Left lobe of liver (tissue), 2 donors: ENCODE measurements around the gene ACP1. TPM values are rescaled to one million over a fixed set of nuclear protein-coding genes. Genes with fewer than 3 reads are reported as not detected.

Experiments
- ATAC-seq: fragments of 200-7000 bp; cut with Tn5 transposase; one replicate; pipeline ENCODE4 v1.9.1; 2020; ENCODE audit warnings: mild to moderate bottlenecking, moderate library complexity
- DNase-seq: peaks from one replicate; pipeline ENCODE4 v3.0.0-alpha.2; 2020; ENCODE audit warnings: low spot score
- total RNA-seq: library from RNA; stranded (reverse); gene quantifications from one replicate; pipeline ENCODE4 v1.2.1, GENCODE V29; 2021
- donor health status: DM: no; HTN: no; CAD: no; lungs with moderate emphysema.
- donor health status: DM: no; HTN: yes; CAD: no.

The ACP1 gene
- total RNA-seq, 1 donor from 2014 or later: 58.7 TPM

- no peak for DNase-seq
Observed at GRCh38 chr2:254241-254640, 10.5 kb upstream of the ACP1 start.

GRCh38 chr2:255195-255594 is 9.6 kb upstream of the ACP1 start:
- DNase-seq (no peak), ATAC-seq (no peak)

More at GRCh38 chr2:254241-254640, 10.5 kb upstream of the ACP1 start:
- no peak for ATAC-seq

GRCh38 chr2:256094-256493 is 8.7 kb upstream of the ACP1 start:
- DNase-seq (no peak), ATAC-seq (peak; percentile 28)

GRCh38 chr2:257429-257828 is 7.3 kb upstream of the ACP1 start:
- no peak for DNase-seq
- ATAC-seq: no peak

- ATAC-seq (no peak), DNase-seq (no peak)
Observed at GRCh38 chr2:257842-258241, 6.9 kb upstream of the ACP1 start.

- ATAC-seq (no peak), DNase-seq (no peak)
Observed at GRCh38 chr2:258933-259332, 5.8 kb upstream of the ACP1 start.

GRCh38 chr2:259789-260331 is 4.9 kb upstream of the ACP1 start:
- ATAC-seq (no peak), DNase-seq (no peak)

GRCh38 chr2:260507-261161 is 4.1 kb upstream of the ACP1 start:
- peak; percentile 70 for ATAC-seq
- peak; percentile 69 for DNase-seq

- ATAC-seq (no peak), DNase-seq (no peak)
Observed at GRCh38 chr2:262117-262516, 2.6 kb upstream of the ACP1 start.

- no peak for DNase-seq
- no peak for ATAC-seq
Observed at GRCh38 chr2:263022-263738, 1.6 kb upstream of the ACP1 start.

- no peak for DNase-seq
- ATAC-seq: peak; percentile 22
Observed at GRCh38 chr2:263774-264492, 814 bp upstream of the ACP1 start, which contains the start of gene SH3YL1. Gene SH3YL1 (minus strand): TSS chr2:264032. CDS start chr2:263984, 48 bp downstream.

- DNase-seq (no peak), ATAC-seq (no peak)
Observed at GRCh38 chr2:268323-268722, 3.6 kb downstream of the ACP1 start.

GRCh38 chr2:269356-270030 is 4.7 kb downstream of the ACP1 start:
- ATAC-seq: no peak
- DNase-seq: no peak

GRCh38 chr2:270861-271260 is 6.1 kb downstream of the ACP1 start:
- ATAC-seq (no peak), DNase-seq (no peak)

GRCh38 chr2:271917-272316 is 7.2 kb downstream of the ACP1 start:
- ATAC-seq (no peak), DNase-seq (no peak)

- no peak for ATAC-seq
- DNase-seq: no peak
Observed at GRCh38 chr2:273333-273732, 8.6 kb downstream of the ACP1 start.

- DNase-seq (no peak), ATAC-seq (peak; percentile 73)
Observed at GRCh38 chr2:274503-274902, 9.8 kb downstream of the ACP1 start.

GRCh38 chr2:275466-275865 is 10.7 kb downstream of the ACP1 start:
- ATAC-seq: no peak
- no peak for DNase-seq

- ATAC-seq (no peak), DNase-seq (no peak)
Observed at GRCh38 chr2:278312-278926, 13.7 kb downstream of the ACP1 start.

- DNase-seq (no peak), ATAC-seq (no peak)
Observed at GRCh38 chr2:278927-279320, 14.2 kb downstream of the ACP1 start.

- no peak for DNase-seq
Observed at GRCh38 chr2:279366-279765, 14.6 kb downstream of the ACP1 start.

More at GRCh38 chr2:279366-279765, 14.6 kb downstream of the ACP1 start:
- no peak for ATAC-seq
